HS-27A (cell line): Measurements from ENCODE around the gene ZSWIM4.
"Not testable (repeated sequence)": the region's sequence is repeated elsewhere in the genome, so short reads cannot be mapped to it uniquely, and the experiment has no call there.

ENCODE experiments used
- DNase-seq: peaks from one replicate; pipeline ENCODE4 v3.0.0-alpha.2; 2012; ENCODE audit warnings: low read depth, missing footprints

The ZSWIM4 gene

DNA sequence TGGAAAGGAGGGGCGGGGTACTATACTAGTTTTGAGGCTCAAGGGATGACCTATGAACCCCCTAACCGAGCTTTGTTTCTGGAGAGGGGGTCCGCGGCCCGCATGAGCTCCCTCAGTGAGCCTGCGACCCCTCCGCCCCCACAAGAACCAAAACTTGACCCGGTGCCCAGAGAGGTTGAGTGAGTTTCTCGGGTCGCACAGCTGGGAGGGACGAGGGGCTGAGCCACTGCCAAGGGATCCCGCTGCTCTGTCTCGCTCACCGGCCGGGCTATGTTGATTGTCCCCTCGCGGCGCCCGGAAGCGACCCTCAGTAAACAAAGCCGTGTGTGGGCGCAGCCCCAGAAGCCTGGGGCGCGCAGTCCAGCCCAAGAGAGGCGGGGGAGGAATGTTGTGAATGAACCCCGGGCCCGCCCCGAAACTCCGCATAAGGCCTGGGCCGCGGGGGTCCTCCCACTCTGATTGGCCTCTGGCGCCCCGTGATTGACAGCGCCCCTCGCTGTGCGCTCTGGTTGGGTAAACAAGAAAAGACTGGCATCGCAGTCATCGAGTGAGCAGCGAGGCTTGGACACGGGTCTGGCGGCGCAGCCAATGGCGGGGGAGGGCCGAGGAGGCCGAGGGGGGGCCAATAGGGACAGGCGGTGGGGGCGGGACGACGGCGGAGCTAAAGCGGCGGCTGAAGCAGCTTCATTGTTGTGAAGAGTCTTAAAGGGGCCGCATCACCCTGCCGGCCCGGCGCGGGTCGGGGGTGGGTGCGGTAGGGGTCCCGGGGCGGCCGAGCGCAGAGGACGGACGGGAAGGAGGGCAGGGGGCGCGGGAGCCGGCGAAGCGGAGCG lies at the start of gene ZSWIM4:
ZSWIM4 (plus strand) TSS at position 687 of the 833 bp plus-strand sequence. CDS start 206 bp downstream, outside the sequence.
- peak; percentile 97 for DNase-seq

DNA sequence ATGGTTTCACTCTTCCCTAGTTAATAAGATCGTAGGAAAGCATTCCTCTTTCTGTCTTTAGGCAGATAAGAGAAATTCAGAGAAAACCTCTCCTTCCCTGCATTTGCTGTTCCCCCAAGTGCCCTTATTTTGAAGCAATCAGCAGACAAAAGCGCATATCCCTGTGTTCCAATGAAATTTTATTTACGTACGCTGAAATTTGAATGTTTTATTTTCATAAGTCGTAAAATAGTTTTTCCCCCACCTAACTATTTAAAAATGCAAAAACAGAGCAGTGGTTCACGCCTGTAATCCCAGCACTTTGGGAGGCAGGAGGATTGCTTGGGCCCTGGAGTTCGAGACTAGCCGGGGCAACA lies 48.2 kb upstream of the ZSWIM4 start:
- no peak for DNase-seq

DNA sequence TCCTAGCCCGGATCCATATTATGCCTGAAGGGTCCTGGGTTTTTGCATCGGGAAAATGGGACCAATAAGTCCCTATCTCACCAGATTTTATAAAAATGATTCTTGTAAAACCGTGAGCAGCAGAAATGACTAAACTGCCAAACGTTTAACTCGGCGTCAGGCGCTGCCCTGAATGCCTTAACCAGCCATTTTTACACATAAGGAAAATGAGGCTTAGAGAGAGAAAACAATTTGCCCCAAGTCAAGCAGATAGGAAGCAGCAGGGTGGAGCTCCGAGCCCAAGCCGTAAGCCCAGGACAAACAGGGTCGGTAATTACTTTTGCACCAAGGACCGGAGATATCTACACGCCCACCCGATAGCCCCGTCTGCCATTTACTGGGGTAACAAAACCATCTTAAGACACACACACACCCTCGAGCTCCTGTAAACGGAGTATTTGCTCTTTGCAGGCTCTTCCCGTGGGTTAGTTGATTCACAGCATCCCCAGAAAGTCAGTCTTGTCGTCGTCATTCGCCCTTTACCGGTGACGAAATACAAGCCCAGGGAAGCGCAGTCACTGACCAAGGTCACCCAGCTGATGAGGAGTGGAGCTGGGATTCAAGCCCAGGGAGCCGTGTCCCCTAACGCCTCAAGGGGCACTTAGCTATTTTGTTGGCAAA lies 46.9 kb upstream of the ZSWIM4 start:
- no peak for DNase-seq

DNA sequence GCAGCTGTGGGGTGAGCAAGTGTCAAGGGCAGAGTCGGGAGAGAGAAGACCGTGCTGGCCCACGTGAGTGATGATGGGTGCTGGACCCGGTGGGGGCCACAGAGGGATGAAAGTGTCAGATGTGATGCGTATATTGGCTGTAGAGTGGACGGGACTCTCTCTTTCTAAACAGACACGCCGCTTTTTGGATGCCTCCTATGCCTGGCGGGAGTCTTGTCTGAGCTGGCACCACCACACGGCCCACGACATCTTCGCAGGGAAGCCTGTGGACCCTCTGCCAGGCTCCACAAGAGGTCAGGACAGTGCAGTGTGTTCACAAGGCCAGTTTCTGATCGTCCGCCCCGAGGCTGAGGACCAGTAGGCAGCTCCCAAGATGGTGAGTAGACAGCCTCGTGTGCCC lies 43.8 kb upstream of the ZSWIM4 start:
- DNase-seq, result no peak

DNA sequence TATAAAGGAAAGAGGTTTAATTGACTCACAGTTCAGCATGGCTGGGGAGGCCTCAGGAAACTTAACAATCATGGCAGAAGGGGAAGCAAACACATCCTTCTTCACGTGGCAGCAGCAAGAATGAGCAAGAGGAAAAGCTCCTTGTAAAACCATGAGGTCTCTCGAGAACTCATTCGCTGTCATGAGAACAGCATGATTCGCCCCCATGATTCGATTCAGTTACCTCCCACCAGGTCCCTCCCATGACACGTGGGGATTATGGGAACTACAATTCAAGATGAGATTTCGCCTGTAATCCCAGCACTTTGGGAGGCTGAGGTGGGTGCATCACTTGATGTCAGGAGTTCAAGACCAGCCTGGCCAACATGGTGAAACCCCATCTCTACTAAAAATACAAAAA lies 41.6 kb upstream of the ZSWIM4 start:
- DNase-seq, result not testable (repeated sequence)

DNA sequence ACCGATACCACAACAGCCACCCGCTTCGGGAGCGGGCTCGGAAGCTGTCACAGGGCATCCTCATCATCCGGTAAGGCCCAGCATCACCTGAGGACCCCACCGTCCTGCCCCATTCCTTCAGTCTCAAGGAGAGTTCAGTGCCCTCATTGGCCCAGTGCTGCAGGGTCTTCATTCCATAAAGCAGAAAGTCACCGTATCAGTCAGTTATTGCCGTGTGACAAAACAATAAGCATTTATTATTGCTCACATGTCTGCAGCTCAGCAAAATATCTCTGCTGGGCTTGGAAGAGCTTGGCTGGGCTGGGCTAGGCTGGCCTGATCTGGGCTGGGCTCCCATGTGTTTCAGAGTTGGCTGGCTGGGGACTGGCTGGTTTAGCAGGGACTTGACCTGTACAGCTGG lies 39.0 kb upstream of the ZSWIM4 start:
- no peak for DNase-seq

DNA sequence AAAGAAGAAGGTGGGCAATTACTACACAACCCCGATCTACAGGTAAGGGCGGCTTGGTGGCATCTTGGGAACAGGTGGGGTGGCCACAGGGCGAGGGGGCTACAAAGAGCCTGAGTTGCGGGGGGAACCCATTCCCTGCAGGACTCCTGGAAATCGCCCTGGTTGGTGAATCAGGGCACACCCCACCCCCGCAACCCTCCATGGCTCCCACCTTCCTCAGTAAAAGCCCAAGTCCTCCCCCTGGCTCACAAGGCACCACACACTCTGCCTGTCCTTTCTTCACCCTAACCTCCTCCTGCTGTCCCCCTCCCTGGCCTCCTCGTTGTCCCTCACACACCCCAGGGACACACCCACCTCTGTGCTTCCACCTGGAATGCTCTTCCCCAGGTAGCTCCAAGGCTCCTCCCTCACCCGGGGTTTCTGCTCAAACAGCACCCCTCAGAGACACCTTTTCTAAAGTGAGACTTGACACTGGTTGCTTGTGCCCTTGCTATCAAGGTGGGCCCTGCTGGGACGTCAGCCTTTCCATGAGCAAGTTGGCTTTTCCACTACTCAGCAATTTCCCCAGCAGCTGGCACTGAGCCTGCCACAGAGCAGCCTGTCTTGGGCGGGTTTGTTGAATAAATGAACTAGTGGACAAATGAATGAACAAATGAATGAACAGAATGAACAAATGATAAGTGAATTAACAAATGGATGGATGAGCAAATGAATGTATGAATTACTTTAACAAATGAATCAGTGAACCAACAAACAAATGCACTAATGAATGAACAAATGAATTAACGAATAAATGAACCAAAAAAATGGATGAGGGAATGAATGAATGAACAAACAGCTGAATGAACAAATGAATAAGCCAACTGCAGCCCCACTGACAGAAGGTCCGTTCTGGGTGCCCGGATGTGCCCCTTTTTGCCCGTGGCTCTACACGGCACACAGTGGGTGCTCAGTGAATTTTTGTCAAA lies 37.2 kb upstream of the ZSWIM4 start:
- DNase-seq, result no peak

DNA sequence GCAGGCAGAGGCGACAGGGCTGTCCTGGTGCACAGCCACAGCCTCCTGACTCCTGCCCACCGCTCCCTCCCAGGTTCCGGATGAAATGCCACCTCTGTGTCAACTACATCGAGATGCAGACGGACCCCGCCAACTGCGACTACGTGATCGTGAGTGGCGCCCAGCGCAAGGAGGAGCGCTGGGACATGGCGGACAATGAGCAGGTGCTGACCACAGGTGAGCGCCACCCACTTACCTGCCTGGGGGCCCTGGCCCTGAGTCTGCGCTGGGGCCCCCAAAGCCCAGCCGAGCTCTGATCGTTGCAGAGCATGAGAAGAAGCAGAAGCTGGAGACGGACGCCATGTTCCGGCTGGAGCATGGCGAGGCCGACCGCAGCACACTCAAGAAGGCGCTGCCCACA lies 36.4 kb upstream of the ZSWIM4 start:
- no peak for DNase-seq

DNA sequence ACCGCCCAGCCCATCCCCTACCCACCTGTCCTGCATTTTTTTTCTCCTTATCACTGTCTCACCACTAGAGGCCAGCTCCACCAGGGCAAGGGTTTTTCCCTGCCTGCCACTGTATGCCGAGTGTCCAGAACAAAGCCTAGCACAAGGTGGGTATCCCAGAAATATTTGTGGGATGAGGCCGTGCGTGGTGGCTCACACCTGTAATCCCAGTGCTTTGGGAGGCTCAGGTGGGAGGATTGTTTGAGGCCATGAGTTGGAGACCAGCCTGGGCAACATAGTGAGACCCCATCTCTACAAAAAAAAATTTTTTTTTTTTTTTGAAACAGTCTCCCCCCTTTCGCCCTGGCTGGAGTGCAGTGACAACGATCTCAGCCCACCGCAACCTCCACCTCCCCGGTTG lies 33.8 kb upstream of the ZSWIM4 start:
- no peak for DNase-seq

DNA sequence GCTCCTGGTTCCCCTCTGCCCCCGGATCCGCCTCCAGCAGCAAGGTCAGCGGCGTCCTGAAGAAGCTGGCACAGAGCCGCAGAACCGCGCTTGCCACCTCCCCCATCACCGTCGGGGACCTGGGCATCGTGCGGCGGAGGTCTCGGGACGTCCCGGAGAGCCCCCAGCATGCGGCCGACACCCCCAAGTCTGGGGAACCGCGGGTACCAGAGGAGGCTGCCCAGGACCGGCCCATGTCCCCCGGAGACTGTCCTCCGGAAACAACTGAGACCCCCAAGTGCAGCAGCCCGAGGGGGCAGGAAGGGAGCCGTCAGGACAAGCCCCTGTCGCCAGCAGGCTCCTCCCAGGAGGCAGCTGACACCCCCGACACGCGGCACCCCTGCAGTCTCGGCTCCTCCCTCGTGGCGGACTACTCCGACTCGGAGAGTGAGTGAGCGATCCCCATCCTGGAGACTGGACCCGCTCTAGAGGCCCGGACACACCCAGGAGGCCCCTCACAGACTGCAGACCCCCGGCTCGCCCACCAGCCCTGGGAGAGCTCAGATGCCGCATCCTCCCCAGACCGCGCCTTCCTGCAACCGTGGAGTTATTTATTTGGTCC lies 32.5 kb upstream of the ZSWIM4 start:
- no peak for DNase-seq

DNA sequence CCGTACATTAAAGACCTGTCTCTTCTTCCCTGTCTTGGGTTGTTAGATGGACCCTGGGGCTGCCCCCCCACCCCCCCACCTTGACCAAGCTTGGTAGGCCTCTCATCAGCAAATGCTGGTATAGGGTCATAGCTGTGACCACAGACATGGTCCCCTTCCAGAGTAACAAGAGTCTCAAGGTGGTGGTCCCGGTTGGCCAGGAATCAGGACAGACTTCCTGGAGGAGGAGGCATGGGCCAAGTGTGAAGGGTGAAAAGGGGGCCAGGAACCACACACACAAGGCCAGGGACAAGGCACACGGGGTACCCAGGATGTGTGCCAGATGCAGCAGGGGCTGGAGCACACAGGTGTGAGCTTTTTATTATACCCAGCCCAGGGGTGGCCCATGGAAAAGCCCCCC lies 32.0 kb upstream of the ZSWIM4 start:
- DNase-seq, result no peak

DNA sequence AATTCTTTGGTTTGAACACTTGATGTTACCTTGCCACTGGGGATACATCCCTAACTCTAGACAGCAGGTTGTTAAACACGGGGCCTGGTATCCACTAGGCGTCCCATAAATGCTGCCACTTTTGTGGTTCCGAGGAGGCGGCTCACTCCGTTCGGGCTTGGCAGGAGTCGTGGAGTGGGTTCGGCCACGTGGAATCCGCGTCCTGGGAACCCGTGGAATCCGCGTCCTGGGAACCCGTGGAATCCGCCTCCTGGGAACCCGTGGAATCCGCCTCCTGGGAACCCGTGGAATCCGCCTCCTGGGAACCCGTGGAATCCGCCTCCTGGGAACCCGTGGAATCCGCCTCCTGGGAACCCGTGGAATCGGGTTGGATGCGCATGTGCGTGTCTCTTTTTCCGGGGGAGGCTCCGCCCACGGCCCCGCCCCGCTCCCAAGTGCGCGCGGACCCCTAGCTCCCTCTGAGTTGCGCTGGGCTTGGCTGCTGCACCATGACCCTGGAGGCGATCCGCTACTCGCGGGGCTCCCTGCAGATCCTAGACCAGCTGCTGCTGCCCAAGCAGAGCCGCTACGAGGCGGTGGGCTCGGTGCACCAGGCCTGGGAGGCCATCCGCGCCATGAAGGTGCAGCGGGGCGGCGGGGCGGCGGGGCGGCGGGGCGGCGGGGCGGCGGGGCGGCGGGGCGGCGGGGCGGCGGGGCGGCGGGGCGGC lies 31.0 kb upstream of the ZSWIM4 start, which contains the start of gene MRI1:
MRI1 (plus strand) TSS at position 422 of the 707 bp plus-strand sequence; CDS start at position 489, 67 bp downstream.
- DNase-seq, result no peak

DNA sequence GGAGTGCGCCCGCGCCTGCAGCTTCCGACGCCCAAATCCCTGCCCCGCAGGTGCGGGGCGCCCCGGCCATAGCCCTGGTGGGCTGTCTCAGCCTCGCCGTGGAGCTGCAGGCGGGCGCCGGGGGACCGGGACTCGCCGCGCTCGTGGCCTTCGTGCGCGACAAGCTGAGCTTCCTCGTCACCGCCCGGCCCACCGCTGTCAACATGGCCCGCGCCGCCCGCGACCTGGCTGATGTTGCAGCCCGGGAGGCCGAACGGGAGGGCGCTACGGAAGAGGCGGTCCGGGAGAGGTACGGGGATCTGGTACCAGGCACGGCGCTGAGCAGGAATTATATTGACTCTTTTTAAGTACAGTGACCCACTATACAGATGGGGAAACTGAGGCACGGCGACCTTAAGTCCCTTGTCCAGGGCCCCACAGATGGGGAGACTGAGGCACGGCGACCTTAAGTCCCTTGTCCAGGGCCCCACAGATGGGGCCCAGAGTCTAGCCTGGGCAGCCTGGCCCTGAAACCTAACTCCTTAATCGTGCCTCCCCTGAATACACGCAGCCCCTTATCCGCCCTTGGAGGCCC lies 30.3 kb upstream of the ZSWIM4 start:
- DNase-seq, result no peak

DNA sequence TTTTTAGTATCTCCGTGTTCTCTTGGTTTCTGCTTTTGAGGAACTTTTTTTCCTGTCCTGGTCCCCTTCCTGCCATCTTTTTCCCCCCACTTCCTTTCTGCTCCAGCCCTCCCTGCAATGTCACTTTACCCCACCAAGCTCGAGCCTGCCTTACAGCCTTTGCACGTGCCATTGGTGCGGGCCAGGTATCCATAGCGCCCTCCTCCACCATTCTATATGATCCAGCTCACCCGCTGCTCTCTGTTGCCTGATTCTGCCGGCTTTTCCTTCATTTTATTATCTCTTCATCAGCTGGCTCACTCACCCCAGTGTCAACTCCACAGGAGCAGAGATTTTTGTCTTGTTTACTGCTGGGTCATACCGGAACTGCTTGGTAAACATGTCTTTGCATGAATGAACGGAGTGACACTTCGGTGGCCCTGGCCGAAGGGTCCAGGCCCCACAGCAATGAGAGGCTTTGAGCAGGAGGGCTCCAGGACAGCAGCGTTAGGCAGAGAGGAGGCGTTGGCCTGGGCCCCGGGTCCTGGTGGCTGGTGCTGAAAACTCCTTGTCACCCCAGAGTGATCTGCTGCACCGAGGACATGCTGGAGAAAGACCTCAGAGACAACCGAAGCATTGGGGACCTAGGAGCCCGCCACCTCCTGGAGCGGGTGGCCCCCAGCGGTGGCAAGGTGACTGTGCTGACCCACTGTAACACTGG lies 29.7 kb upstream of the ZSWIM4 start:
- DNase-seq, result no peak

DNA sequence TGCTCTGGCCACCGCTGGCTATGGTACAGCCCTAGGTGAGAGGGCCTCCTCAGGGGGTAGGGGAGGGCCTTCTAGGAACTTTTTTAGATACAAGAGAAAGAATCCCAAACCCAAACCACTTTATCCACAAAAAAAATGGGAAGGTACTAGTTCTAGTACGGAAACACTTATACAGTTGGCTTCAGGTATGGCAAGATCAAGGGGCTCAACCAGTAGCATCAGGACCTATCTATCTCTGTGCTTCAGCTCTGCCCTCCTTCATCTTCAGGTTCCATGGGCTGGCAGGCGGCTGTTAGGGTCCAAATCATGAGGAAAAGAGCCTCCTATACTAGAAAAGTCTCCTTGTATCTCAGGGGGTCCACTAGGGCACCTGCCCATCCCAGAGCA lies 29.2 kb upstream of the ZSWIM4 start:
- DNase-seq, result no peak

DNA sequence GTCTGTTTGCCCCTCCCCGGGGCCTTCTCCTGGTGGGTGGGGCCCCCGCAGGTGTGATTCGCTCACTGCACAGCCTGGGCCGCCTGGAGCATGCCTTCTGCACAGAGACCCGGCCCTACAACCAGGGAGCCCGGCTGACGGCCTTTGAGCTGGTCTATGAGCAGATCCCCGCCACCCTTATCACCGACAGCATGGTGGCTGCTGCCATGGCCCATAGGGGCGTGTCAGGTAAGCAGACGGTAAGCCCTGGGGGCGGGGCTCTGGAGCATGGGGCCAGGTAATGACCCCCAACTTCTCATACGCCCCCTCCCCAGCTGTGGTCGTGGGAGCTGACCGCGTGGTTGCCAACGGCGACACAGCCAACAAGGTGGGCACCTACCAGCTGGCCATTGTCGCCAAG lies 26.7 kb upstream of the ZSWIM4 start:
- no peak for DNase-seq

DNA sequence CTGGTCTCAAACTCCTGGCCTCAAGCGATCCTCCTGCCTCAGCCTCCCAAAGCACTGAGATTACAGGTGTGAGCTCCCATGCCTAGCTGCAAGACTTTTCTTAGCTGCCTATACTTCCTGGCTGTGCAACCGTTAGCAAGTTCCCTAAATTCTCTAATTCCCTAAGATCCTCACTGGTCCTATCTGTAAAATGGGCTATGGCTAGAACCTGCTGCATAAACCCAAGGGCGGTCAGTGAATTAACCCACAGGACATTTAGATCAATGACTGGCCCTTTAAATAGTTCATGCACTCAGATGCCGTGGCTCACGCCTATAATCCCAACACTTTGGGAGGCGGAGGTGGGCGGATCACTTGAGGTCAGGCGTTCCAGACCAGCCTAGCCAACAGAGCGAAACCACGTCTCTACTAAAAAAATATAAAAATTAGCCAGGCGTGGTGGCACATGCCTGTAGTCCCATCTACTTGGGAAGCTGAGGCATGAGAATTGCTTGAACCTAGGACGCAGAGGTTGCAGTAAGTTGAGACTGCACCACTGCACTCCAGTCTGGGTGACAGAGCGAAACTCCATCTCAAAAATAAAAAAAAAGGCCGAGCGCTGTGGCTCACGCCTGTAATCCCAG lies 25.1 kb upstream of the ZSWIM4 start:
- DNase-seq, result no peak

DNA sequence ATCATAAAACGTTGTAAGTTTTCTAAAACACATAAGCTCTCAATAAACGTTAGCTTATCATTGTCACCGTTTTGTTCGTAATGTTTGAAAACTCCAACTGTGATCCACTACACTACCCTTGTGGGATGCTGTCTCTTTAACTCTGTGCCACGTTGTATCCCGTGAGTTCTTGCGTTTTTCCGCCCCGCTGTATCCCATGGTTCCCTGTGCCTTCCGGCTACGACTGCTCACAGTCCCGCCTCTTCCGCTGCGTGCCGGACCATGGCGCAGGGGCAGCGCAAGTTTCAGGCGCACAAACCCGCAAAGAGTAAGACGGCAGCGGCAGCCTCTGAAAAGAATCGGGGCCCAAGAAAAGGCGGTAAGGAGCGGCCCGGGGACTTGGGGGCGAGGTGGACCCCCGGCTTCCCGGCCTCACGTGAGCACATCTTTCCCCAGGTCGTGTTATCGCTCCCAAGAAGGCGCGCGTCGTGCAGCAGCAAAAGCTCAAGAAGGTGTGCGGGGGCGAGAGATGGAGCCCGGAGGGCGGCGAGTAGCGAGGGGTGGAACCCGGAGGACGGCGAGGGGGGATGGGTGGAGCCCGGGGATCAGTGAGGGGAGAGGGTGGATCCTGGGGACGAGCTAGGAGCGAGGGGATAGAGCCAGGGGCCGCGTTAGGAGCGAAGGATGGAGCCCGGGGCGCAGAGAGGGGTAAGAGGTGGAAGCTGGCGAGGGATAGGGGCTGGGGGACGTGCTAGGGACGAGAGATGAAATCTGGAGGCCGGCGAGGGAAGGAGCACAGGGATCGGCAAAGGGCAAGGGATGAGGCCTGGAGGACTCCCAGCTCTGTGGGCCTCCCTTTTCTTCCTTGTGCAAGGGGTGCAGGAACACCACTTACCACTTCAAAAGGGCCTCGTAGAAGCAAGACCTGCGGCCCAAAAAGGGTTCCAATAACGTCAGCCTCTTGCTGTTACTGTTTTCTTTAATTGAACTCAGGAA lies 20.7 kb upstream of the ZSWIM4 start, which contains the start of gene C19orf53:
C19orf53 (plus strand) TSS at position 240 of the 975 bp plus-strand sequence; CDS start at position 262, 22 bp downstream.
- peak; percentile 67 for DNase-seq
